GM12801 (cell line): ENCODE measurements around the gene SLC9A3.

Source experiments
- CTCF ChIP-seq: IDR thresholded peaks from one replicate; pipeline ENCODE4 v1.5.1; 2011; ENCODE audit warnings: control low read depth; ENCODE audit not compliant: insufficient read length; ENCODE audit errors: extremely low read depth

The SLC9A3 gene

GRCh38 chr5:501831-502184 lies 22.4 kb downstream of the SLC9A3 start:
- no peak for TF ChIP-seq CTCF

DNA sequence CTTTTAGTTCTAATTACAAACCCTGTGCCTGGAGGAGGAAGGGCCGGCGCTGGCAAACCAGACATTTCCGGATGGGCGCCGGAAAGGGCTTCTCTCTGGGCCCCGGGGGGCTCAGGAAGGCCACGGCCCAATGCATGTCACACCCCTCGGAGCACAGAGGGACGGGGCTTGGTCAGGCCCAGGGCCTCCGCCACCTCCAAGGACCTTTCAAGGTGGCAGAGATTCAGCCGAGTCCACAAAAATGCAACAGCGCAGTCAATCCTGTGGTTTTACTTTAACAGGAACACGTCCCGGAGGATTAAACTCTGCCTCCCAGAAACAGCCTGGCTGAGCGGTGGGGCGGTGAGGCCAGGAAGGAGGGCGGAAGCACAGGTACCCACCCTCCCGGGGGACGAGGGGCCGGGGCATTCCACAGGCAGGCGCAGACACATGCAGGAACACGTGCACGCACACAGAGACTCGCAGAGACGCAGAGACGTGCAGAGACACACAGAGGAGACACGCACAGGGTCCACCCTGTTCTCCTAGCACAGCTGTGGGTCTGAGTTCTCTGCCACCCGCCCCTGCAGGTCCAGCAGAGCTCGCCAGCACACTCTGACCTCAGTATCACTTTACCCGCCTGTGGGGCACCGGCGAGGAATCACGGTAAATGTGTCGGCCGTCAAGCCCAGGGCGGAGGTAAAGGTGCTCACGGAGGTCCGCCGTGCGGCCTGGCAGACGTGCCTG lies 23.0 kb downstream of the SLC9A3 start:
- no peak for TF ChIP-seq CTCF

GRCh38 chr5:500491-500890 lies 23.8 kb downstream of the SLC9A3 start:
- no peak for TF ChIP-seq CTCF

GRCh38 chr5:499233-500209 lies 24.7 kb downstream of the SLC9A3 start:
- TF ChIP-seq CTCF = no peak

DNA sequence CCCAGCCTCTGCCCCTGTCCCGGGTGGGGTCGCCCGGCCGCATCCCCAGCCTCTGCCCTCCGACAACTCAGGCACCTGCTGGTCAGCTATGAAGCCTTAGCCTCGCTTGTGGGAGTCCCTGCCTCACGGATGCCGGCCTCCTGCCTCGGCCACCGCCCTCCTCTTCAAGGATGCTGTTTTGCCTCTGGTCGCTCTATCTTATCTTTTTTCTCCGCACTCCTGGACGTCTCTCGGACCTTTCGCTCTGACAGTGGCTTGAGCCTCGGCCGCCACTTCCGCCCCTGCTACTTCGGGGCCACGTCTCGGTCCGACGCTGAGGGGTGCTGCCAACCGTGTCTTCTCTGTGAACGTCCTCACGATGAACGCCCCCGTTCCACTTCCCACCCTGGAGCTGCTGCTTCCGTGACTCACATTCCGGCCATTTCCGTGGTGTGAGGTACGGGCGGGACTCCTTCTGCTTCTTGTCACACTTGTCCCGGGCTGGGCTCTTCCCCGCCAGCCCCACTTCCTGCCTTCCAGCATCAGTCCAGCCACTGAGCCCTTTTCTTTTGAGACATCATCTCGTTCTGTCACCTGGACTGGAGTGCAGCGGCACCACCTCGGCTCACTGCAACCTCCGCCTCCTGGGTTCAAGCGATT lies 26.3 kb downstream of the SLC9A3 start:
- no peak for TF ChIP-seq CTCF

DNA sequence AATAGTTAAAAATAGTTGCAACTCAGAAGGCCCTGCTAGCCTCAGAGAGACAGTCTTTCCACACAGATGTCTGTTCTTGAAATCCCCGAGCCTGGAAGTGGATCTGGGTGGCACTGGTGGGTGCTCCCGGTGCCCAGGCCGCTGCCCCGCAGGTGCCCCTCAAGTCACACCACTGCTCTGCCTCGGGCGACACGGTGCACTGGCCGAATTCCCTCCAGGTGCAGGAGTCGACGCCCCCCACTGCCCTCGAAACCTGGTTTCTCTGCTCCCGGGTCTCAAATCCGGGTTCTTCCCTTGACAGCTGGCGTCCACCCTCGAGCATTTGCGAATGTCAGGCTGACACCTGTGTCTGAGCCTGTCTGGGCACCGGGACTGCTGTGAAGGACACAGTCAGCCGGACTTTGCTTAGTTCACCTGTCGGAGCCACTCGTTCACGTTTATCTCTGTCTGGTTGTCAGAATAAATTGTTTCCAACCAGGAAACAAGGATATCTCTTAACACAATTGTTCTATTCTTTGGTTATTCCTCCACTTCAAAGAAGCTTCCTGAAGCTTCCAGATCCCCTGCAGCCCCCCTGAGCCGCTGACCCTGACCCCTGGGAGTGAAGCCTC lies 27.1 kb downstream of the SLC9A3 start:
- TF ChIP-seq CTCF = no peak

- TF ChIP-seq CTCF = no peak
These were observed 28.2 kb downstream of the SLC9A3 start for GRCh38 chr5:496028-496427.
